ENCODE data around the gene TFRC.
"Not testable (repeated sequence)": the region's sequence is repeated elsewhere in the genome, so short reads cannot be mapped to it uniquely, and the experiment has no call there.

TFRC gene

DNA sequence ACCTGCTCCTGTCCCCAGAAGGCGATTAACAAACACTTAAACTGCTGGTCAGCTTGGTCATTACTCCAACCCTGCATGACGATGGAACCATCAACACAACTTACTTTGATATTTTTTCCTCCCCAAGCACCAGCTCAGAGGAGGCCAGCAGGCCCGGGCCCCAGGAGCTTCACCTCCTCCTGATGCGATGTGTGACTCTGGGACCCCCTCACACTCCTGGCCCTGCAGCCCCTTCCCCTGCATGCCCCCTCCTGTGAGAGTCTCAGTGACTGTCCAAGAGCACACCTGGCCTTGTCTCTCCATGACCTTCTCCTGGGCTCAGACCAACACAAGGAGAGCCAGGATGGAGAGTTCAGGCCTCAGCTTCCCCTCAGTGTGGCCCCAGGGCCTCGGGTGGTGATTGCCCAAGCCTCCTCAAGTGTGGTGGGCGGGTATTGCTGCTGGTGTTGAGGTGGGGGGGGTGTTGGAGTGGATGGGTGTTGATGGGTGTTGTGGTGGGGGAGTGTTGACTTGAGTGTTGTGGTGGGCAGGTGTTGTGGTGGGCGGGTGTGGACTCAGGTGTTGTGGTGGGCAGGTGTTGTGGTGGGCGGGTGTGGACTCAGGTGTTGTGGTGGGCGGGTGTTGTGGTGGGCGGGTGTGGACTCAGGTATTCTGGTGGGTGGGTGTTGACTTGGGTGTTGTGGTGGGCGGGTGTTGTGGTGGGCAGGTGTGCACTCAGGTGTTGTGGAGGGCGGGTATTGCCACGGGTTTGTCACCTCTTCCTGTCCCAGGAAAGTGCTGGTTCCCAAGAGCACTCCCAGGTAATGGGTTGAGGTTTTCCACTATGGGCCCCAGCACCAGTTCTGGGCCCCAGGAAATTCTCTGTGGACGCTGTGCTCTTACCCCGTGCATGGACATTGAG, 68.1 kb downstream of the TFRC start:
- no peak for DNase-seq
- intact Hi-C loops (cut with DNase I), result no loop called here

DNA sequence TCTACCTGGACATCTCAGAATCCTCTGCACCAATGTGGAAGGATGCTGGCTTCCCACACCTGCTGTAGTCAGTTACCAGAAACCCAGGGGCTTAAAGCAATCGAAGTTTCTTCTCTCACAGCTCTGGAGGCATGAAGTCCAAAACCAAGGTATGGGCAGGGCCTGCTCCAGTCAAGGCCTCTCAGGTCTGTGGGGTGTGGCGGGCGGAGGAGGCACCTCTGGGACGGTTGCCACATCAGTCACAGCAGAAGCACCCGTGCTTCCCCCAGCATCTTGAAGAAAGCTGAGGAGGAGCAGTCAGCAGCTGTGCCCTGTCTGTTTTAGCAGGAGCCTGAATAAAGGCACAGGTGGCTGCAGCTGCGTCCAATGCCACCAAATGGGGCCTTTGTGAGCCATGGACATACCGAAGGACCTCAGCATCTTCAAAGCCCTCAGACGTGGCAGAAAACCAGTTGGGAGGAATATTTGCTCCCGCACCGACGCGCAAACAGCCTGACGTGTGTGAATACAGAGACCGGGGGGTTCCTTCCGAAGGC, 68.9 kb downstream of the TFRC start:
- no peak for DNase-seq
- intact Hi-C loops (cut with DNase I), result no loop called here

DNA sequence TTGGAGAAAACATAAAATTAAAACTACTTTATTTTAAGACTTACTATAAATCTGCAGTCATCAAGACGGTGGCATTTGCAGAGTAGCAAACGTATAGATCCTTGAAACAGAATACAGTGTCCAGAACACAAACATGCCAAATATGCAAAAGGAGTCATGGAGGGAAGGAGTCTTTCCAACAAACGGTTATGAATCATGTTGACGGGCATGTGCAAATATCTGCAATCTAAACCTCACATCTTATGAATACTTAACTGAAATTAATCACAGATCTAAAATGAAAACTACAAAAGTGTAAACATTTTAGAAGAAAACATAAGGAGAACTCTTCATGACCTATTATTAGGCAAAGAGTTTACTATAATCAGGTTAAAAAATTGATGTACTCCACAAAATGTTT, 69.4 kb downstream of the TFRC start:
- intact Hi-C loops (cut with DNase I), result no loop called here
- DNase-seq, result no peak

- intact Hi-C loops (cut with DNase I), result no loop called here
- no peak for DNase-seq
These were observed 72.4 kb downstream of the TFRC start for GRCh38 chr3:196009456-196009855.

- DNase-seq, result no peak
- intact Hi-C loops (cut with DNase I), result no loop called here
These were observed 73.0 kb downstream of the TFRC start for GRCh38 chr3:196008929-196009328.

- no peak for DNase-seq
- intact Hi-C loops (cut with DNase I), result no loop called here
These were observed 73.5 kb downstream of the TFRC start for GRCh38 chr3:196008387-196008786.

DNA sequence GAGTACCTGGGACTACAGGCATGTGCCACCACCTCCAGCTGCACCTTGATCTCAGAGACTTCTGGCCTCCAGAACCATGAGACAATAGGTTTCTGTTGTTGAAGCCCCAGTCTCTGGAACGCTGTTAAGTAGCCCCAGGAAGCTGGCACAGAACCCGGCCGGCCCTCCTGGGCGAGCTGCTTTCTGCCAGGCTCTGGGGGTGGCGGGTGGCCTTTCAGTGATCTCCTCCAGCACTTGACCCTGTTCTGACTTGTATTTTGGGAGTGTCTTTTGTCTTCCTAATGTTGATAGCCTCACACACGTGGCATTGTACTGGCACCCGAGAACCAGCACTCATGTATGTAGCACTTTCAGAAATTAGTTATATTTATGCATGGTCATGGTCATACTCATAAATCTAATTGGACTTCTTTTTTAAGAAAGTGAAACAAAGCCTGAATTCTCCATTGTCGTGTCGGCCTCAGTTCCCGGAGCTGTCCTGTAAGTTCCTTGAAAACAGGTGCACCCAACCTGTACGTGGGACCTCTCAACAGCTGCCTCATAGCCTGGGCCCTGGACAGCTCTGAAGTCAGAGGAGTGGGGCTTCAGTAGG, 74.0 kb downstream of the TFRC start:
- intact Hi-C loops (cut with DNase I), result no loop called here
- DNase-seq, result no peak

DNA sequence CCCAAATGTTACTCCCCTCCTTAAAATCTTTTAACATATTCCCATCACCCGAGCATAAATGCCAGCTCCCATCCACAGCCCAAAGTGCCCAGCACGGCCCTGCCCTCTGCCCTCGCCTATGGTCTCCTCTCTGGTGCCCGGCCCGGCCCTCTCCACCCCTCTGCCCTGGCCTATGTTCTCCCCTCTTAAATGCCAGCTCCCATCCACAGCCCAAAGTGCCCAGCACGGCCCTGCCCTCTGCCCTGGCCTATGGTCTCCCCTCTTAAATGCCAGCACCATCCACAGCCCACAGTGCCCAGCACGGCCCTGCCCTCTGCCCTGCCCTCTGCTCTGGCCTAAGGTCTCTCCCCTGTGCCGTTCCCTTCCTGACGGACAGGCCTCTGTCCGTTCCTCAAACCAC, 76.6 kb downstream of the TFRC start:
- intact Hi-C loops (cut with DNase I); DNase-seq: not testable (repeated sequence)

- DNase-seq; intact Hi-C loops (cut with DNase I): not testable (repeated sequence)
These were observed 77.4 kb downstream of the TFRC start for GRCh38 chr3:196004359-196005052.

DNA sequence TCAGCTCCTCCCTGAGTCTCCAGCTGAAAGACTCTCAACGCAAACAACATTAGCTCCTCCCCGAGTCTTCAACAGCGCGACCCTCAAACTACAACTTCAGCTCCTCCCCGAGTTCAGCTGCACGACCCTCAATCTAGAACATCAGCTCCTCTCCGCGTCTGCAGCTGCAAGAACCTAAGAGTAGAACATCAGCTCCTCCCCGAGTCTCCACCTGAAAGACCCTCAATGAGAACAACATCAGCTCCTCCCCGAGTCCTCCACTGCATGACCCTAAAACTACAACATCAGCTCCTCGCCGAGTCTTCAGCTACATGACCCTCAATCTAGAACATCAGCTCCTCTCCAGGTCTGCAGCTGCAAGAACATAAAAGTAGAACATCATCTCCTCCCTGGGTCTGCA, 78.3 kb downstream of the TFRC start:
- intact Hi-C loops (cut with DNase I), result no loop called here
- no peak for DNase-seq

- intact Hi-C loops (cut with DNase I); DNase-seq: not testable (repeated sequence)
These were observed 79.2 kb downstream of the TFRC start for GRCh38 chr3:196002721-196003120.

DNA sequence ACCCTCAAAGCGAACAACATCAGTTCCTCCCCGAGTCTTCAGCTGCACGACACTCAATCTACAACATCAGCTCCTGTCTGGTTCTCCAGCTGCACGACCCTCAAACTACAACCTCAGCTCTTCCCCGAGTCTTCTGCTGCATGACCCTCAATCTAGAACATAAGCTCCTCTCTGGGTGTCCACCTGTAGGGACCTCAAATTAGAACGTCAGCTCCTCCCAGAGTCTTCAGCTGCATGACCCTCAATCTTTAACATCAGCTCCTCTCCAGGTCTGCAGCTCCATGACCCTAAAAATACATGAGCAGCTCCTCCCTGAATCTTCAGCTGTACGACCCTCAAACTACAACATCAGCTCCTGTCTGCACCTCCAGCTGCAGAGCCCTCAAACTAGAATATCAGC, 80.7 kb downstream of the TFRC start:
- intact Hi-C loops (cut with DNase I); DNase-seq: not testable (repeated sequence)

GRCh38 chr3:196000360-196000950, 81.4 kb downstream of the TFRC start:
- intact Hi-C loops (cut with DNase I); DNase-seq: not testable (repeated sequence)

- intact Hi-C loops (cut with DNase I), result no loop called here
- no peak for DNase-seq
These were observed 82.0 kb downstream of the TFRC start for GRCh38 chr3:195999896-196000295.
